HG02588 (cell line): Measurements from ENCODE around the gene CDC40.
"Not testable (repeated sequence)": the region's sequence is repeated elsewhere in the genome, so short reads cannot be mapped to it uniquely, and the experiment has no call there.

Experiments used
- ATAC-seq: cut with Tn5 transposase; IDR thresholded peaks from one replicate; pipeline ENCODE4 v1.9.1; 2021; ENCODE audit warnings: mild to moderate bottlenecking, moderate library complexity; ENCODE audit not compliant: unreplicated experiment

CDC40 gene

DNA sequence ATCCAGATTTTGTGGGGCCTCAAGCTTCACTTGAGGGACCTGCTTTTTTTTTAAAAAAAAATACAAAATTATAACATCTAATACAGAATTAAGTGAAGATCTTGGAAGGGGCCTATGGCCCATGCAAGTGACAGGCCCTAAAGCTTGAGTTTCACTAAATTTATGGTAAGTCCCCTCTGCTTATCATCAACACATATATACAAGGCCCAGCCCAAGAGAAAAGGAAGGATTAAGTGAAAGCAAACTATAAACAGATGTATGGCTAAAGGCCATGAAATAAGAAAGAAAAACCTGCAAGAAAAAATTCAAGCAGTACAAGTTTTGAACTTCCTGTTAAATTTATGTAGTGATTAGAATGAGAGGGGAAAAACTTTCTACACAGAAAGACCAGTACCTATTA, 86.8 kb downstream of the CDC40 start:
- no peak for ATAC-seq

DNA sequence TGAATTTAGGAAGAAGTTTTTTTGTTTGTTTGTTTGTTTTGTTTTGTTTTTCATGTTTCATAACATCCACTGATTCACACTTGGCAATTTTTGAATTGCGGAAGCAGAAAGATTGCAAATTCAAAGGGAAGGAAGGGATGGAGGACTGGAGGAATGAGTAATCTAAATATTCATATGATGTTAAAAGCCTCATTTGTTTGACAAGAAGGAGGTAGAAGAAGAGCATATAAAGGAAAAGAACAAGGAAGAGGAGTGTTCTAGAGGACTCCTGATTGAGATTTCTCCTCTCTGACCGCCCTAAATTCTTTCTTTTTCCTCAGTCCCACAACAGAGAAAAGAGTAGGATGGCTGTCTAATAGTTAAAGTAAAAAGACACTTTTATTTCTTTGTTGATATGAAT, 89.4 kb downstream of the CDC40 start:
- no peak for ATAC-seq

GRCh38 chr6:110270165-110270564, 89.9 kb downstream of the CDC40 start:
- ATAC-seq = no peak

DNA sequence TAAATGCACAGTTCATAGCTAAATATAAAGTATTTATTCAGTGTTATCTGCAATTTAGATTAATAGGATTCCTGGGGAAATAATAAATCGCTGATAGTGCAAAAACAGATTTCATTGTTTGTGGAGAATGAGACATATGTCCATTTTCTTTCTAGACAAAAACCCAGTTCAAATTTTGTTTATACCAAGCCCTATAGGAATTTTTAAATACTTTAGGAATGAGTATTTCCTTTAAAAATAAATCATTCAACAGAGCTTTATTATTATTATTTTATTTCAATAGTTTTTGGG, 91.5 kb downstream of the CDC40 start:
- no peak for ATAC-seq

DNA sequence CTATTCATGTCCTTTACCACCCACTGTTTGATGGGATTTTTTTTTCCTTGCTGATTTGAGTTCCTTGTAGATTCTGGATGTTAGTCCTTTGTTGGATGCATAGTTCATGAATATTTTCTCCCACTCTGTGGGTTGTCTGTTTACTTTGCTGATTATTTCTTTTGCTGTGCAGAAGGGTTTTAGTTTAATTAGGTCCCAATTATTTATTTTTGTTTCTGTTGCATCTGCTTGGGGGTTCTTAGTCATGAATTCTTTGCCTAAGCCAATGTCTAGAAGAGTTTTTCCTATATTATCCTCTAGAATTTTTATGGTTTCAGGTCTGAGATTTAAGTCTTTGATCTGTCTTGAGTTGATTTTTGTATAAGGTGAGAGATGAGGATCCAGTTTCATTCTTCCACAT, 92.6 kb downstream of the CDC40 start:
- ATAC-seq = not testable (repeated sequence)

- no peak for ATAC-seq
These were observed 97.0 kb downstream of the CDC40 start for GRCh38 chr6:110277100-110277665.
